Activated CD8-positive, alpha-beta memory T cell treated with anti-CD3 and anti-CD28 coated beads, Interleukin-2, amount 50 U/mL, for 4 hours (primary cell): Measurements from ENCODE around the gene CAMK1D.
"Not testable (repeated sequence)": the region's sequence is repeated elsewhere in the genome, so short reads cannot be mapped to it uniquely, and the experiment has no call there.

Source experiments
- DNase-seq: peaks from one replicate; pipeline ENCODE4 v3.0.0-alpha.2; 2020

CAMK1D gene

GRCh38 chr10:12470719-12471118 lies 121.4 kb downstream of the CAMK1D start:
- DNase-seq = no peak

DNA sequence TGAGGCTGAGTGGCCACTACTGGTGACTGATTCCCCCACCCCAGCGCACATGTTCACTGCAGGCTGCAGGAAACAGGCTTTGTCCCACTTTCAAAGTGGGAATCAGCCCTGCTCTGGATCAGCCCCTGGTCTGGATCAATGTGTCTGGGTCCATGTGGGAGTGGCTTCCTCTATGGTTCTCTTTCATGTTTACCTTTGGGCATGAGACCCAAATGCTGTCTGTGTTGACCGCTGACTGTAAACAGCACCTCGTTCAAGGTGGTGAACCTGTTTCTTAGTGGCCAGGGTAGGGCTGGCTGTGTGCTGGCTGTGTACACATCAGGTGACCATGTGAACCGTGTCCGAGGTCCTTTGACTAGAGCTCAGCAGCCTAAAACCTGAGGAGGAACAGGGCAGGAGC lies 121.8 kb downstream of the CAMK1D start:
- no peak for DNase-seq

DNA sequence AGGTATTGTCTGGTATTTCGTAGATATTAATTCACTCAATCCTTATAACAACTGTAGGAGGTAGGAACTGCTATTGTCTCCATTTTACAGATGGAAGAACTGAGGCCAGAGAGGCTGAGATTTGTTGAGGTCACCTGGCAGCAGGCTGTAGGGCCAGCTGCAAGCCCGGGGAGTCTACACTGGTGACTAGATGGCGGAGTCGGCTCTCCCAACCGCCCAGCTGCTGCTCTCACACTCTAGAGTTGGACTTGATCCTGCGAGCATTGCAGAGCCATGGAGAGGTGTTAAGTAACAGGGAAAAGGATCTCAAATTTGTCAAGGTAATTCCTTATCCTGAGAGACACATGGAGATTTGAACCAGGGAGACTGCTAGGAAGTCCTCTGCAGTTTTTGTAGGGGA lies 124.1 kb downstream of the CAMK1D start:
- no peak for DNase-seq

DNA sequence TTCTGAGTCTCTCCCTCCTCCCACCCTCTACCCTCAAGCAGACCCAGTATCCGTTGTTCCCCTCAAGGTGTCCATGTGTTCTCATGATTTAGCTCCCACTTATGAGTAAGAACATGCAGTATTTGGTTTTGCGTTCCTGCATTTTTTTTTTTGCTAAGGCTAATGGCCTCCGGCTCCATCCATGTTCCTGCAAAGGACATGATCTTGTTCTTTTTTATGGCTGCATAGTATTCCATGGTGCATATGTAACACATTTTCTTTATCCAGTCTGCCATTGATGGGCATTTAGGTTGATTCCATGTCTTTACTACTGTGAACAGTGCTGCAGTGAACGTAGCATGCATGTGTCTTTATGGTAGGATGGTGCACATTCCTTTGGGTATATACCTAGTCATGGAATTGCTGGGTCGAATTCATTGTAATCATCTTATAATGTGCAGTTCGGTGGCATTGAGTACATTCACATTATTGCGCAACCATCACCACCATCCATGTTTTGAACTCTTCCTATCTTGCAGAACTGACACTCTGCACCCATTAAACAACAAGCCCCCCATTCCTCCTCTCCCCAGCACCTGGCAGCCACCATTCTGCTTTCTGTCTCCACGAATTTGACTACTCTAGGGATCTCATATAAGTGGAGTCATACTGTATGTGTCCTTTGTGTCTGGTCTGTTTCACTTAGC lies 125.5 kb downstream of the CAMK1D start:
- DNase-seq = no peak

GRCh38 chr10:12476656-12477055 lies 127.3 kb downstream of the CAMK1D start:
- no peak for DNase-seq

DNA sequence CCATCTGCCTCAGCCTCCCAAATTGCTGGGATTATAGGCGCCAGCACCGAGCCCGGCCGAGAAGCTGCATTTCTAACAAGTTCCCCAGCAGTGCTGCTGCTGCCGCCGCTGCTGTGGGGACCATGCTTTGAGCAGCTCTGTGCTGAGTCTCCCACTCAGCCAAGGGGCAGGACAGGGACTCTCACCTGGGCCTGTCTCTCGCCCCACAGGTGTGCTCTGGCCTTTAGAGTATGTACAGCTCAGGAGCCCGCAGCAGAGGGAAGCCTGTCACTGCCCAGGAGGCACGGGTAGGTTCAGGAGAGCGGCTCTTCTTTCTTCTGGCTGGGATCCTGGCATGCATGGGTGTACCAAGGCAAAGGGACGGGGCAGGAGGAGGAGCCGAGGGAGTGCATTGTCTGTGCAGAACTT lies 130.1 kb downstream of the CAMK1D start:
- no peak for DNase-seq

- DNase-seq = no peak
These were observed 130.6 kb downstream of the CAMK1D start for GRCh38 chr10:12479924-12480323.

- no peak for DNase-seq
These were observed 131.1 kb downstream of the CAMK1D start for GRCh38 chr10:12480440-12480839.

DNA sequence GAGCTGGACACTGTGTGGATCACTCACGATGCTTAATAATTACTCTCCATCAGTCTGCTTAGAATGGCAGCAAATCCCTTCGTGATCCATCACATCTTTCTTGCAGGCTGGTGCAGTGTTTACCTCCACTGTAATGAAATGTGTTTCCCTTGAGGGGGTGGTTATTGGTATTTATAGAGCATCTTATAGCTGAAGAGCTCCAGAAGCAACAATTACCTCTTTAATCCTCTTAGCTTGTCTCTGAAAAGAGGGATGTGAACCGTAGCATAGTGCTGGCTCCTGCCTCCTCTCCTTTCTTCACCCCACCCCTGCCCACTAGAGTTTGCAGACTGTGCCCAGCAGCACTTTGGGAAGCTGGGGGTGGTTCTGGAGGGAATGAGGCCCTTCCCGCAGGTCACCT lies 132.6 kb downstream of the CAMK1D start:
- DNase-seq = no peak

DNA sequence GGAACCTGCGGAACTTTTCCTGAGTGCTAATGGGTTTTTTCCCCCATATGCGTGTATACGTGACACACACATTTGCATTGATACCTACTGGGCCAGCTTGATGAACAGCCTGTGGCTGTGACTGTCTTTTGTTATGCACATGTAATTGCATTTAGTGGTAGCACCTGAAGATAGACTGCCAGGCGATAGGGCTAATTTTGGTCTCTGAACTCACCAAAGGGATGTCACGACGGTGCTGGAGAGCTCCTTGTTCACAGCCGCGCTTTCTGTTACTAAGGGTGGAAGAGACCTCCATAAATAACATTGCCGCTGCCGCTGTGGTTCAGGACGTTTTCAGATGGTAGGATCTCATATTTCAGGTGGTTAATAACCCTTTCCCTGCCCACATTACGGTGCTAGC lies 133.2 kb downstream of the CAMK1D start:
- DNase-seq = no peak

DNA sequence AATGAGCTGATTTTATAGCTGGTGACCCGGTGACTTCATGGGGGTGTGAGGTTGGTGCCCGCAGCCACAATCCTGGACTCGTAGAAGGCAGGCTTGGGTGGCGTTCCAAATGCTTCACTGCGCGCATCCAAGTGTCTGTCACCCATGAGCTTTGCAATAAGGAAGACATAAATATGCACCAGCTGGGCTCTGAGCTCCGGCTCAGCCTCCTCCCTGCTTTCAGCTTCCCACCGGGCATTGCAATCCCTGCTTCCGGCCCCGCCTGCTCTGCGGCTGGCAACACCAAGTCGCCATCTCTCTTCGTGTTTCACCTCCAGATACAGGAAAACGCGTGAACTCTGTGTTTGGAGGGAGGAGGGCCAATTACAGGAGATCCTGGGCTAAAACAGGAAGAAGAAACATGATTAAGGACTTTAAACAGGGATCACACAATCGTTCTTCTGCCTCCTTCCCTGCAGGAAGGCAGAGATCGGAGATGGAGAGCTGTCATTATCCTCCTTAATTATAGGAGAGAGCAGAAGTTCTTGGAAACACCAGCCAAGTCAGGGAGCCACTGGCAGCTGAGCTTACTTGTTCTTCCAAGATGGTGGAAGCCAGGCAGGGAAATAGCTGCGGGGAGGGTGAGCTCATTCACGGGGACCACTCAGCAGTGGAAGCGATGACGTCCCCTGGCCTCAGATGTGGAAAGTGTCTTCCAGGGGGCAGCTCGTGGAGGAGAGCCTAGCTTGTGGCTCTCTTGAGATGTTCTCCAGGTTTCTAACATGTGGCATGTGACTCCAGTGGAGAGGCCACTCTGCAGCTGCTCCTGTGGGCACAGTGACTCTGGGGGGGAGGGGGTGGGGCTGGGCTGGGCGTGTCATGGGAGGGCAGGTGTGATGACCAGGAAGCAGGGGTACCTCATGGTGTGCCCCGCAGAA lies 134.9 kb downstream of the CAMK1D start:
- no peak for DNase-seq

DNA sequence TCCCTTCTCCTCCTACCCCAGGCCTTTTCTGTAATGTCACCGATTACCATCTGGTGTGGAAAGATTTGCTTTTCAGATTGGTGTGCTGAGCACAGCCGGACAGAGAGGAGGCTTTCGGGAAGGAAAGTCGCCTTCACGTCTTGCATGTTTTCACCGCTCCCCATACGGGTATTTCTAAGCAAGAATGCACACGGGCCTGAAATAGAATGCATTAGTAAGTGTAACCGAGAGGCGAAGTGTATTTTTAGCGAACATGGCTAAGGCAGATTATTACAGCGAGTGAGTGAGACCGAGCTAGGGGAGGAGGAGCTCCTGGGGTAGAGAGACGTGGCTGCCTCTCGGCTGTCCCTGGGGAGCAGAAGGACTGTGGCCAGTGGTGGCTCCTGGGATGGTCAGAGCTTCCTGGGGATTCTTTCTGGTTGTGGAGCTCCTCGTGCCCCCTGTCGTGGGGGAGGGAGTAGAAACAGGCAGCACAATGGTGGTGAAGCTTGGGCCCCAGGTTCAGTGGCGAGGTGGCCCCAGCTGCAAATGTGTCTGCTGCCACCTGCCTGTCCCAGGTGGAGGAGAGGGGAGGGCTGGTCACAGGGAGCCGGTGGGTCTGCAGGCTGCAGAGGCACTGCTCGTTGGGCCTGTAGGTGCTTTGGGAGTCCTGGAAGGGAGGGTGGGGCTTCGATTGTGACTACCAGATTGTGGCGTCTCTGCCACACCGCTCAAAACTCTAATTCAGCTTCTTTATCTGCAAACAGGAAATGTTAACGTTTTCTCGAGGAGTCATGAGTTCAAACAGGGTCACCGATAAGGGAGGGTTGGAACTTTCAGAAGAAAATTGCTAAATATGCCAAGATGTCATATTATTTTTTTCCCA lies 135.8 kb downstream of the CAMK1D start:
- peak; percentile 25 for DNase-seq

- no peak for DNase-seq
These were observed 138.0 kb downstream of the CAMK1D start for GRCh38 chr10:12487366-12487765.

DNA sequence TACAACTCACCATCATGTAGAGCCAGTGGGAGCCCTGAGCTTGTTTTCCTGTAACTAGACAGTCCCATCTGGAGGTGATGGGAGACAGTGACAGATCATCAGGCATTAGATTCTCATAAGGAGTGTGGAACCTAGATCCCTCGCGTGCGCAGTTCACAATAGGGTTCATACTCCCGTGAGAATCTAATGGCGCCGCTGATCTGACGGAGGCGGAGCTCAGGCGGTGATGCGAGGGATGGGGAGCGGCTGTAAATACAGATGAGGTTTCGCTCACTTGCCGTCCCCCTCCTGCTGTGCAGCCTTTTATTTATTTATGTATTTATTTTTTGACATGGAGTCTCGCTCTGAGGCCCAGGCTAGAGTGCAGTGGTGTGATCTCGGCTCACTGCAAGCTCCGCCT lies 139.3 kb downstream of the CAMK1D start:
- DNase-seq = no peak

DNA sequence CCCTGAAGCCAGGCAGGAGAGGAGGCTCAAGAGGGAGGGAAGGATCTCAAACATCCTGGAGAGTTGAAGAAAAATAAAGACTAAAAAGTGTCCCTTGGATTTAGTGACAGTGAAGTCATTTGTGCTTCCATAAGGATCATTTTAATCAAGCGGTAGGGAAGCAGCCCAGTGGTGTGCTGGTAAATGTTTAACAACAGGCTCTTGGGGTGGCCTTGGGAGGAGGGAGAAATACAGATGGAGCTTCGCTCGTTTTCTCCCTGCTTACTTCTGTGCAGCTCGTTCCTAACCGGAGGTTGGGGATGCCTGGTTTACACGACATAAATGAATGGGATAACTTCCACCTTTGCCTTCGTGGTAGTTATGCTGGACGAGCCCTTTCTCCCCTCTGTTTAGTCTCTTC lies 140.0 kb downstream of the CAMK1D start:
- DNase-seq = no peak

GRCh38 chr10:12489806-12490205 lies 140.5 kb downstream of the CAMK1D start:
- no peak for DNase-seq

DNA sequence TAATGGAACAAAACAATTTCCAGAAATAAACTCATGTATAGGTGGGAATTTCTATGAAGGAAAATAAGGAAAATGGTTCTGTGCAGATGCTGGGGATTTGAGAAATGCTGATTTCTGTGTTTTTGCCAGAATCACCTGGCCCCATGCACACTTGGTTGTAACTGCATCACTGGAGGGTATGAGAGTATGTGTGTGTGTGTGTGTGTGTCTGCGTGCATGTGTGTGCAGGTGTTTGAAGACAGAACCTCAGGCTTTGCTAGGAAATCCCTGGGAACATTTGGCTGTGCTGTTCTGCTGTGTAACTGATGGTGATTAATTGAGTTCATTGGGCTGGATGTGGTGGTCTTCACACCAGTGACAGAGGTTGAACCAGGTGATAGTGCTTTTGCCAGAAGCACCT lies 141.6 kb downstream of the CAMK1D start:
- no peak for DNase-seq

DNA sequence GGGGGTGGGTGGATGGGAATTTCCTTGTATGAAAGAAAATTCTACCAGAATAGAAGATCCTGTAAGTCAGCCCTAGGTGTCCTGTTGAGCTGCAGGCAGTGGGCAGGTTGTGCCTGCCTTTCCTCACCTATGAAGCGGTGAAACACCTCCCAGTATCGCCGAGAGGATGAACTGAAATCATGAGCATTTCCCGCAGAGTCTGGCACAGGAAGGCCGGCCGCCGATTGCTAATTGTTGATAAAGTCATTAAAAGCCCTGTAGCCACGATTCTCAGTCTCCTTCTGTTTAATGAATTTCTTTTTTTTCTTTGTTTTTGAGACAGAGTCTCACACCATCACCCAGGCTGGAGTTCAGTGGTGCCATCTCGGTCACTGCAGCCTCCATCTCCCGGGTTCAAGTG lies 142.1 kb downstream of the CAMK1D start:
- DNase-seq = no peak

GRCh38 chr10:12492016-12492415 lies 142.7 kb downstream of the CAMK1D start:
- no peak for DNase-seq

DNA sequence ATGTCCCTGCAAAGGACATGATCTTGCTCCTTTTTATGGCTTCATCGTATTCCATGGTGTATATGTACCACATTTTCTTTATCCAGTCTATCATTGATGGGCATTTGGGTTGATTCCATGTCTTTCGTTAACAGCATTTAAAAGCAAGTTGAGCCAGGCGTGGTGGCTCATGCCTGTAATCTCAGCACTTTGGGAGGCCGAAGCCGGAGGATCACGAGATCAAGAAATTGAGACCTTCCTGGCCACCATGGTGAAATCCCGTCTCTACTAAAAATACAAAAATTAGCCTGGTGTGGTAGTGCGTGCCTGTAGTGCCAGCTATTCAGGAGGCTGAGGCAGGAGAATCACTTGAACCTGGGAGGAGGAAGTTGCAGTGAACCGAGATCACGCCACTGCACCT lies 147.7 kb downstream of the CAMK1D start:
- not testable (repeated sequence) for DNase-seq

GRCh38 chr10:12499076-12499986 lies 150.0 kb downstream of the CAMK1D start:
- DNase-seq = no peak
